Endodermal cell (in vitro differentiated cells): Measurements from ENCODE around the gene POU6F2. TPM values are rescaled to one million over a fixed set of nuclear protein-coding genes. Genes with fewer than 3 reads are reported as not detected.

Experiments
- DNase-seq: peaks from one replicate; pipeline ENCODE4 v3.0.0-alpha.2; 2017
- H3K27ac ChIP-seq: 2 replicates; pipeline ENCODE4 v1.5.1; 2013; ENCODE audit warnings: mild to moderate bottlenecking, low read depth, low read length, moderate library complexity
- H3K27me3 ChIP-seq: 2 replicates; pipeline ENCODE4 v1.6.1; 2013; ENCODE audit warnings: mild to moderate bottlenecking, low read length, moderate library complexity; ENCODE audit not compliant: insufficient read depth, control insufficient read depth, poor library complexity, severe bottlenecking
- H3K36me3 ChIP-seq: 2 replicates; pipeline ENCODE4 v1.7.0; 2013; ENCODE audit warnings: mild to moderate bottlenecking, low read length, moderate library complexity; ENCODE audit not compliant: control insufficient read depth, insufficient read depth
- H3K4me1 ChIP-seq: one replicate; pipeline ENCODE4 v1.7.0; 2013; ENCODE audit warnings: low read length; ENCODE audit not compliant: control insufficient read depth, insufficient read depth
- H3K4me3 ChIP-seq: 2 replicates; pipeline ENCODE4 v1.5.1; 2013; ENCODE audit warnings: mild to moderate bottlenecking, low read length, moderate library complexity
- H3K9ac ChIP-seq: 2 replicates; pipeline ENCODE4 v1.6.1; 2013; ENCODE audit warnings: mild to moderate bottlenecking, low read length, moderate library complexity; ENCODE audit not compliant: poor library complexity, severe bottlenecking; ENCODE audit errors: extremely low read depth
- H3K9me3 ChIP-seq: 2 replicates; pipeline ENCODE4 v1.6.1; 2013; ENCODE audit warnings: mild to moderate bottlenecking, low read length, moderate library complexity; ENCODE audit not compliant: control insufficient read depth
- H3K27ac Mint-ChIP-seq: 2 replicates; pipeline ENCODE4 v1.8.0; 2020; ENCODE audit warnings: mixed read lengths
- H3K27me3 Mint-ChIP-seq: 2 replicates; pipeline ENCODE4 v1.8.0; 2021; ENCODE audit warnings: mild to moderate bottlenecking, mixed read lengths; ENCODE audit not compliant: insufficient read depth
- H3K36me3 Mint-ChIP-seq: 2 replicates; pipeline ENCODE4 v1.8.0; 2020; ENCODE audit warnings: low read depth, mixed read lengths
- H3K4me1 Mint-ChIP-seq: 2 replicates; pipeline ENCODE4 v1.8.0; 2020; ENCODE audit warnings: mixed read lengths
- H3K4me3 Mint-ChIP-seq: 2 replicates; pipeline ENCODE4 v1.8.0; 2020; ENCODE audit warnings: mild to moderate bottlenecking, moderate library complexity, mixed read lengths
- H3K9me3 Mint-ChIP-seq: 2 replicates; pipeline ENCODE4 v1.8.0; 2020; ENCODE audit warnings: mild to moderate bottlenecking, mixed read lengths
- CTCF ChIP-seq: fragments of 200-600 bp; sonication (generic); conservative IDR thresholded peaks from 2 replicates; pipeline ENCODE4 v1.5.0; 2021; ENCODE audit warnings: antibody characterized with exemption, mild to moderate bottlenecking
- WGBS, 2 experiments: methylation state at CpG; one replicate each; pipeline versions ENCODE4 v1.1.5 to v1.1.7; 2013; ENCODE audit warnings: missing lambda C conversion rate in 2 of 2, mixed read lengths in 1 of 2; ENCODE audit not compliant: insufficient coverage in 1 of 2, insufficient read length in 1 of 2; 5-methylcytosine and 5-hydroxymethylcytosine counted together
- total RNA-seq, 2 donors: library from RNA; stranded (reverse); fragmentation: NEBNext Ultra II Directional in 1 of 2; extraction: Animal tissue kit (Norgen Biotek cat#: 25700) in 1 of 2; gene quantifications; 2 replicates in 1 of 2; 3 replicates in 1 of 2; pipeline ENCODE4 v1.2.1, GENCODE V29; 2021

The POU6F2 gene
- total RNA-seq, 2 donors from 2014 or later = 6.0 to 10.0 TPM

GRCh38 chr7:38932509-38933168, 45.1 kb upstream of the POU6F2 start:
- H3K9ac ChIP-seq = no peak overlapping the region
- no peaks in the 10 kb centered on the region for H3K9me3 Mint-ChIP-seq
- peak; percentile 100 for TF ChIP-seq CTCF
- H3K4me3 Mint-ChIP-seq = no peak overlapping the region
- H3K4me3 ChIP-seq = no peak overlapping the region
- H3K27me3 Mint-ChIP-seq = no peaks in the 10 kb centered on the region
- peaks cover 15% of the 10 kb centered on the region for H3K4me1 Mint-ChIP-seq
- peak overlapping the region; percentile 75 for H3K27ac Mint-ChIP-seq
- H3K27me3 ChIP-seq = no peaks in the 10 kb centered on the region
- H3K36me3 ChIP-seq = no peaks in the 10 kb centered on the region
- no peak overlapping the region for H3K27ac ChIP-seq
- H3K4me1 ChIP-seq = no peaks in the 10 kb centered on the region
- H3K36me3 Mint-ChIP-seq = no peaks in the 10 kb centered on the region
- 34 to 78% methylated on average over 3 to 6 of the region's 6 CpGs for WGBS, 2 experiments
- peak; percentile 90 for DNase-seq
- H3K9me3 ChIP-seq = no peaks in the 10 kb centered on the region

GRCh38 chr7:38934051-38934450, 43.7 kb upstream of the POU6F2 start:
- Histone ChIP-seq H3K4me1 (no peaks in the 10 kb centered on the region), H3K9ac (no peak overlapping the region), H3K27me3 (no peaks in the 10 kb centered on the region), H3K4me3 (no peak overlapping the region), H3K36me3 (no peaks in the 10 kb centered on the region), H3K27ac (no peak overlapping the region), H3K9me3 (no peaks in the 10 kb centered on the region)
- H3K36me3 Mint-ChIP-seq = no peaks in the 10 kb centered on the region
- DNase-seq = no peak
- 88 to 97% methylated on average over 1 to 3 of the region's 3 CpGs for WGBS, 2 experiments
- peaks cover 16% of the 10 kb centered on the region for H3K4me1 Mint-ChIP-seq
- H3K9me3 Mint-ChIP-seq = no peaks in the 10 kb centered on the region
- TF ChIP-seq CTCF = no peak
- no peak overlapping the region for H3K4me3 Mint-ChIP-seq
- H3K27me3 Mint-ChIP-seq = no peaks in the 10 kb centered on the region
- H3K27ac Mint-ChIP-seq = no peak overlapping the region

GRCh38 chr7:38934536-38934935, 43.2 kb upstream of the POU6F2 start:
- Histone ChIP-seq H3K9ac (no peak overlapping the region), H3K4me1 (no peaks in the 10 kb centered on the region), H3K9me3 (no peaks in the 10 kb centered on the region), H3K27me3 (no peaks in the 10 kb centered on the region), H3K36me3 (no peaks in the 10 kb centered on the region), H3K27ac (no peak overlapping the region), H3K4me3 (no peak overlapping the region)
- Mint-ChIP-seq H3K36me3 (no peaks in the 10 kb centered on the region), H3K4me1 (peaks cover 11% of the 10 kb centered on the region), H3K27me3 (no peaks in the 10 kb centered on the region), H3K9me3 (no peaks in the 10 kb centered on the region), H3K4me3 (no peak overlapping the region), H3K27ac (no peak overlapping the region)
- no peak for DNase-seq
- TF ChIP-seq CTCF = no peak
- WGBS, 2 experiments = 80 to 88% methylated on average over 1 to 10 of the region's 10 CpGs
